ENCODE results near the gene REPS1. TPM values are rescaled to one million over a fixed set of nuclear protein-coding genes. Genes with fewer than 3 reads are reported as not detected.

REPS1 gene
- total RNA-seq, 1 experiment from 2014 or later: 28.6 TPM

GRCh38 chr6:138991206-138991605, 3.2 kb upstream of the REPS1 start:
- in situ Hi-C loops (cut with HindIII; ENCODE audit: low pct_unique_long_range_greater_than_20kb, low sequenced_read_pairs): no loop called here
- ATAC-seq: no peak
- TF ChIP-seq SIN3A (IDR thresholded peaks at IDR 0.05; ENCODE audit: borderline replicate concordance, insufficient read depth, low read depth, low read length): no peak
- no peak for TF ChIP-seq REST (IDR thresholded peaks at IDR 0.05; ENCODE audit: insufficient read depth in 1 of 2, low read depth in 2 of 2, low read length in 1 of 2)
- no peak for TF ChIP-seq TCF7L2 (IDR thresholded peaks at IDR 0.05; ENCODE audit: low read depth, low read length)

GRCh38 chr6:138989098-138989983, 1.3 kb upstream of the REPS1 start:
- no peaks in the 10 kb centered on the region for H3K9me3 ChIP-seq (ENCODE audit: control insufficient read depth, insufficient read depth, low read depth, low read length)
- in situ Hi-C loops (cut with HindIII; ENCODE audit: low pct_unique_long_range_greater_than_20kb, low sequenced_read_pairs): no loop called here
- intact Hi-C loops (cut with micrococcal nuclease; ENCODE audit: unreplicated experiment): no loop called here
- ChIA-PET POLR2A (interaction anchor here (0.5 to 0.7 kb wide), 2 partner anchors 477 to 1035 kb away, joined by 3 to 4 read pairs; no protein-coding TSS in a partner anchor), CTCF (interaction anchor here (1.9 kb wide), 1 partner anchor 174 kb away, joined by 8 read pairs; no protein-coding TSS in a partner anchor)
- TF ChIP-seq POLR2AphosphoS5 (IDR thresholded peaks at IDR 0.05; ENCODE audit: low read depth, low read length): no peak
- TF ChIP-seq TCF7L2 (IDR thresholded peaks at IDR 0.05; ENCODE audit: low read depth, low read length): no peak
- no peak for TF ChIP-seq CTCF (IDR thresholded peaks at IDR 0.05)
- TF ChIP-seq SIN3A (IDR thresholded peaks at IDR 0.05; ENCODE audit: borderline replicate concordance, insufficient read depth, low read depth, low read length): no peak
- no peak for TF ChIP-seq REST (IDR thresholded peaks at IDR 0.05; ENCODE audit: insufficient read depth in 1 of 2, low read depth in 2 of 2, low read length in 1 of 2)
- no peaks in the 10 kb centered on the region for H3K27me3 ChIP-seq (ENCODE audit: control insufficient read depth, insufficient read depth, low read length)
- peaks cover 2% of the 10 kb centered on the region; the same call in 1 of the 2 replicates for H3K36me3 ChIP-seq (ENCODE audit: control insufficient read depth, insufficient read depth, low read length)
- H3K4me1 ChIP-seq (ENCODE audit: control insufficient read depth, insufficient read depth, low read length): peaks cover 10% of the 10 kb centered on the region
- H3K4me3 ChIP-seq (ENCODE audit: low read depth in 2 of 2, low read length in 2 of 2): no peak overlapping the region
- ATAC-seq (no peak), DNase-seq (ENCODE audit: low read depth, low spot score) (no peak)
- H3K27ac ChIP-seq (ENCODE audit: low read length): no peak overlapping the region
- no TSS peak for BruUV-seq (replicated peaks)

More at GRCh38 chr6:138991206-138991605, 3.2 kb upstream of the REPS1 start:
- no peak for DNase-seq (ENCODE audit: low read depth, low spot score)
- no peaks in the 10 kb centered on the region for H3K9me3 ChIP-seq (ENCODE audit: control insufficient read depth, insufficient read depth, low read depth, low read length)
- CTCF ChIA-PET: no interaction called here
- H3K27ac ChIP-seq (ENCODE audit: low read length): no peak overlapping the region
- POLR2A ChIA-PET: no interaction called here
- no peaks in the 10 kb centered on the region for H3K27me3 ChIP-seq (ENCODE audit: control insufficient read depth, insufficient read depth, low read length)
- no peak overlapping the region for H3K4me3 ChIP-seq (ENCODE audit: low read depth in 2 of 2, low read length in 2 of 2)
- intact Hi-C loops (cut with micrococcal nuclease; ENCODE audit: unreplicated experiment): no loop called here
- H3K36me3 ChIP-seq (ENCODE audit: control insufficient read depth, insufficient read depth, low read length): peaks cover 2% of the 10 kb centered on the region; the same call in 1 of the 2 replicates
- no TSS peak for BruUV-seq (replicated peaks)
- H3K4me1 ChIP-seq (ENCODE audit: control insufficient read depth, insufficient read depth, low read length): peaks cover 10% of the 10 kb centered on the region

Measured in Panc1 (cell line).